Cardiac muscle cell (in vitro differentiated cells and primary cell): Measurements from ENCODE around the gene RDH12. TPM values are rescaled to one million over a fixed set of nuclear protein-coding genes. Genes with fewer than 3 reads are reported as not detected.

Source experiments
- DNase-seq, 2 donors: peaks; one replicate each; pipeline versions ENCODE4 v3.0.0 to v3.0.0-alpha.2; 2010 to 2017; ENCODE audit warnings: low read depth in 1 of 2, low spot score in 1 of 2
- H3K27ac ChIP-seq: fragments of 200-600 bp; sonication (generic); 2 replicates; pipeline ENCODE4 v1.5.1; 2016
- H3K27me3 ChIP-seq: fragments of 200-600 bp; sonication (generic); 2 replicates; pipeline ENCODE4 v1.6.0; 2016; ENCODE audit warnings: control low read depth
- H3K36me3 ChIP-seq: fragments of 200-600 bp; sonication (generic); 2 replicates; pipeline ENCODE4 v1.5.1; 2016; ENCODE audit warnings: control low read depth
- H3K4me1 ChIP-seq: fragments of 200-600 bp; sonication (generic); 2 replicates; pipeline ENCODE4 v1.8.1; 2017; ENCODE audit warnings: low read depth, mild to moderate bottlenecking, mixed run types
- H3K4me3 ChIP-seq: fragments of 200-600 bp; sonication (generic); 2 replicates; pipeline ENCODE4 v1.5.1; 2016; ENCODE audit warnings: mild to moderate bottlenecking
- H3K9me3 ChIP-seq: fragments of 200-600 bp; sonication (generic); 2 replicates; pipeline ENCODE4 v1.5.1; 2017; ENCODE audit warnings: low read depth, mild to moderate bottlenecking, control low read depth
- CTCF ChIP-seq: IDR thresholded peaks from 2 replicates; pipeline ENCODE4 v1.5.1; 2012; ENCODE audit warnings: low read depth, mild to moderate bottlenecking, low read length
- polyA plus RNA-seq: library from polyadenylated mRNA; unstranded; fragments of >200 nt; fragmentation: Nextera tagmentation; extraction: Ambion mirVana; gene quantifications from 2 replicates; pipeline ENCODE4 v1.2.1, GENCODE V29; 2016
- total RNA-seq: library from RNA; depleted of rRNA; stranded (reverse); fragments of >200 nt; gene quantifications from 2 replicates; pipeline ENCODE4 v1.2.3, GENCODE V29; 2016

RDH12 gene
- total and polyA plus RNA-seq, 2 experiments from 2014 or later, result 0.48 to 1.7 TPM

- H3K9me3 ChIP-seq, result no peaks in the 10 kb centered on the region
- TF ChIP-seq CTCF, result no peak
- no peak overlapping the region for H3K27ac ChIP-seq
- H3K4me3 ChIP-seq, result no peak overlapping the region
- H3K4me1 ChIP-seq, result no peaks in the 10 kb centered on the region
- DNase-seq, result peak in 1 of 2 donors; percentile 33
- H3K27me3 ChIP-seq, result no peaks in the 10 kb centered on the region
- H3K36me3 ChIP-seq, result no peaks in the 10 kb centered on the region
Measured at GRCh38 chr14:67729072-67729885, 27.6 kb downstream of the RDH12 start.

- Histone ChIP-seq H3K4me3 (no peak overlapping the region), H3K9me3 (no peaks in the 10 kb centered on the region), H3K27ac (no peak overlapping the region), H3K27me3 (no peaks in the 10 kb centered on the region), H3K4me1 (no peaks in the 10 kb centered on the region), H3K36me3 (no peaks in the 10 kb centered on the region)
- no peak for TF ChIP-seq CTCF
- DNase-seq, result no peak
Measured at GRCh38 chr14:67733616-67734015, 31.9 kb downstream of the RDH12 start.

- peak in 1 of 2 donors; percentile 41 for DNase-seq
- Histone ChIP-seq H3K36me3 (no peaks in the 10 kb centered on the region), H3K27ac (no peak overlapping the region), H3K4me1 (no peaks in the 10 kb centered on the region), H3K4me3 (no peak overlapping the region), H3K27me3 (no peaks in the 10 kb centered on the region), H3K9me3 (no peaks in the 10 kb centered on the region)
- peak; percentile 23 for TF ChIP-seq CTCF
Measured at GRCh38 chr14:67734675-67735074, 33.0 kb downstream of the RDH12 start.

- no peak overlapping the region for H3K27ac ChIP-seq
- no peak overlapping the region for H3K4me3 ChIP-seq
- peak in 1 of 2 donors; percentile 16 for DNase-seq
- H3K36me3 ChIP-seq, result no peaks in the 10 kb centered on the region
- H3K4me1 ChIP-seq, result no peaks in the 10 kb centered on the region
- no peaks in the 10 kb centered on the region for H3K27me3 ChIP-seq
- no peaks in the 10 kb centered on the region for H3K9me3 ChIP-seq
- no peak for TF ChIP-seq CTCF
Measured at GRCh38 chr14:67735336-67736147, 33.9 kb downstream of the RDH12 start.

GRCh38 chr14:67736771-67737170 is 35.1 kb downstream of the RDH12 start:
- Histone ChIP-seq H3K27ac (no peak overlapping the region), H3K9me3 (no peaks in the 10 kb centered on the region), H3K36me3 (no peaks in the 10 kb centered on the region), H3K4me3 (no peak overlapping the region), H3K27me3 (no peaks in the 10 kb centered on the region), H3K4me1 (no peaks in the 10 kb centered on the region)
- DNase-seq, result no peak
- TF ChIP-seq CTCF, result no peak
